ENCODE measurements around the gene DLX2.

DLX2 gene

GRCh38 chr2:172053486-172053885 is 49.2 kb downstream of the DLX2 start:
- DNase-seq (ENCODE audit: low read depth) = no peak

DNA sequence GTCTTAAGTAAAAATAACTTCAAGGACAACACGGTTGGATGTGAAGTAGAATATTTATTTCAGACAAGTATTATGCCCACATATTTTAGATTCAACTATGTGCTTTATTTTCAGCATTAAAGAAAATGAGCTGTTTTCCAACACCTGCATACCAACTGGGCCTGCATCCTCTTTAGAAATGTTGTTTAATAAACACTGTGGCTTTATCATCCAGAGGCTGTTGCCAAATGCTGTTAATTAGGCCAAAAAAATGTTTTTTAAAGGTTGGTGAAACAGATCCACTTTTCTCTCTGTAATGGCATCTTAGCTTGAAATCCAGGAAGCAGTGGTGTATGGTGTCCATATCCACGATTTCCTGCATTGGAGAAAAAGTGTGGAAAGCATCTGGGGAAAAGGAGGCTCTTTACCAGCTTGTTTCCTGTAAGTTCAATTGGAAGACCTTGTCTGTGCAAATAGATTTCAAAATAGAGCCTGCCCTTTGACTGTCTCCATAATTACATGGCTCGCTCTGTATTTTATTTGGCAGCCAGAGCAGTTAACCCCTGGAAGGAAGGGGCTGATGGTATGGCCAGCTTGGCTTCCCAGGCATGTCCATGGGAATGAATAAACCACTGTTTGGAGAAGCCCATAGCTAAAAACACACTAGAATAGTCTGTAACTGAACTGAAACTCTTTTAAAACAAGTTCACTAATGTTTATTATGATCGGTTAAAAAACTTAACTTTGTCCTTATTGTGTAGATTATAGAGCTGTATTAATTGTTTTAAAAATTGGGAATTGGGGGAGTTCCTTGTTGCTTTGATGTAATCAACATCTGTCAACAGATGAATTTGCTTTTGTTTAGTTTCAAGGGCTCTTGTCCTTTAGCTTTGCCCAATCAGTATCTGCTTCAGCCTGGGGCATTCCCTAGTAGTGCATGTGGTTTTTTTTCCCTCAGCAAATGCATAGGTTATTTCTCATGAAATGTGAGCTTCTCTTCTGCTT is 50.4 kb downstream of the DLX2 start:
- no peak for DNase-seq (ENCODE audit: low read depth)

DNA sequence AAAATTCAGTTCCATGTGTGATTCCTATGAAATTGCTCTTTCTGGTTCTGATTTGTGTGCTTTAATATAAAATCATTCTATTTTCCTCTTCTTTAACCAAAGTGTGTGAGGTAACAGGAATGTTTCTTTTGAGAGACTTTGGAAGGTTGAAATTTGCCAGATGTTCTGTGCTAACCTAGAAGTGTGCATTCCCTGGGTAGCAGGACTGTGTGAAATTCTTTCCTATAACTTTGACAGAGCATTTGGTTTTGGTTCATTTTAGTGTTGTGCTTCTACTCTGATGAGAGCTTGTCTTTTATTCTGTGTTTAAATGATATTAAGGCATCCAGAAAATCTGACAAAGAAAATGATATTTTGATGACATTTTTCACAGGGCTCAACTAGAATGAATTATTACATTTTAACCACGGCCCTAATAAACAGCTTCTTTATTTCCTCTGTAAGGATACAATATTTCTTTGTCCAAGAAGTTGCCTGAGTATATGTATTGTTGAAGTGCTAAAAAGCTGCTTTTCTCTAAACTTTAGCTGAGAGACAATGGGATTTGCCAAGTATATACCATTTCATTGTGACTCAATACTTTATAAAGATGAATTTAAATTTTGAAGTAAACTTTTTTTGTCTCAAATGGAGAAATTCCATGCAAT is 52.1 kb downstream of the DLX2 start:
- no peak for DNase-seq (ENCODE audit: low read depth)

DNA sequence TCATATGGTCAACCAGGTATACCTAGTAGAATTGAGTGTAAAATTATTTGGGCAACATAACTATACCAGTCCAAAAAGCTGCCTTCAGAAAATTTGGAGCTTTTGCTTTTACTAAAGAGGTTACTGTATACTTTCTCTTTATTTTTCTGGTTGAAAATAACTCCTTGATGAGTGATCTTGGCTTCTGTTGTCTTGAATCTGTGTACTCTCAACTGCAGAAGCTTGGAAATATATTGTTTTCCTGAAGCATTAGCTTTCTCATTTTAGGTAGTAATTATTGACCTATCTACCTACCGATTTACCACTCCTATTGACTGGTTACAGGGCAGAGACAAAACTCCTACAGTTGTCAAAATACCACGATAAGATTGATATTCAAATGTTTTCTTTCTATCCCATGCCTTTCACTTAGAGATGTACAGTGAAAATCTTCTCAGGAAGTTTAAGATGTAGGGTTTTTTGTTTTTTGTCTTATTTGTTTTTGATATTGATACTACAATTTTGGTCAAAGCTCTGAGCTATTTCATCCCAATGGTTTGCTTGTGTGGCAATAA is 53.1 kb downstream of the DLX2 start:
- DNase-seq (ENCODE audit: low read depth) = no peak

Measured in ELR (cell line).